Measurements from ENCODE around the gene MAPKAPK5. TPM values are rescaled to one million over a fixed set of nuclear protein-coding genes. Genes with fewer than 3 reads are reported as not detected.
"Not testable (repeated sequence)": the region's sequence is repeated elsewhere in the genome, so short reads cannot be mapped to it uniquely, and the experiment has no call there.

The MAPKAPK5 gene
- total and polyA plus RNA-seq, 2 experiments from 2014 or later = 41.5 to 77.0 TPM

DNA sequence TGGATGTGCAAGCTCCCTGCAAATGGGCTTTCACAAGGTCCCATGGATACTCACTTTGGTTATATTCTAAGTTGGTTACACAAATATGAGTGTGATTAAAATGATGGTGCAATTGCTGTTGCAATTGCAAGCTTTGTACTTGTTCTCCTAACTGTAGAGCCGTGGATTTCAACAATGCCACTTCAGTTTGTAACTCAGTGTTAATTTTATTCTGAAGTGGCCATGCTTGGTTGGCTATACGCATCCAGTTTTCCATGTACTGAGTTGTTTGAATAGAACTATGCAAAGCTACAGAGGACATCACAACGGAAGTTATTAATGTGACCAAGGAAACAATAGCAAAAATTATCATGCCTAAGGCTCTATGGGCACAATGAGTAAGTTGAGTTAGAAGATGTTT is 25.1 kb upstream of the MAPKAPK5 start:
- not testable (repeated sequence) for H3K9me2 ChIP-seq (ENCODE audit: insufficient read depth); DNase-seq (ENCODE audit: low spot score); H3F3A ChIP-seq (replicated peaks; ENCODE audit: low read depth); H3K4me3 ChIP-seq; H4K20me1 ChIP-seq (replicated peaks; ENCODE audit: insufficient read depth); H3K79me2 ChIP-seq (replicated peaks; ENCODE audit: insufficient read depth); H3K36me3 Mint-ChIP-seq (ENCODE audit: low read depth); H3K27me3 ChIP-seq (ENCODE audit: insufficient read depth); H3K4me1 ChIP-seq (ENCODE audit: insufficient read depth); H2AFZ ChIP-seq; H3K27ac ChIP-seq (ENCODE audit: low read depth); H3K27ac Mint-ChIP-seq; ATAC-seq; H3K27me3 Mint-ChIP-seq (ENCODE audit: insufficient read depth, low read depth, poor library complexity); H3K4me2 ChIP-seq; H3K4me3 Mint-ChIP-seq; H3K36me3 ChIP-seq (ENCODE audit: insufficient read depth)
- H3K9me3 Mint-ChIP-seq = peaks cover 12% of the 10 kb centered on the region; the same call in 2 of the 3 replicates
- peaks cover 25% of the 10 kb centered on the region for H3K4me1 Mint-ChIP-seq

DNA sequence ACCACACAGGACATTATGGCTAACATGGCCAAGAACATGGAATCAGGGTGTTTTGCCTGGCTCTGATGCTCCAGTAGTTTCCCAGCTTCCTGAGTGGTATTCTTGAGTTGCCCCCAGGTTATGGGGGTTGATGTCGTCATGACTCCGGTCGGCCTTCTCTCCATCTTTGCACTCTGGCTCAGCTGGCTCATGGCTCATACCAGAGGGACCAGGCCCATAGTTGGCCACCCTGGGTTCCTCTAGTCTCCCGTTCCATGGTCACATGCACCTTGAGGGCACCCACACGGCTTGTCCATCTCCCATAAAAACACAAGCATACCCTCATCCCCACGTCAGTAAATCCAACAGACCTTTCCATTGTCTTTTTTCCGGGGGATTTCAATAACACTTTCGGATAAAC is 23.7 kb upstream of the MAPKAPK5 start:
- Histone ChIP-seq H3K36me3 (ENCODE audit: insufficient read depth) (no peaks in the 10 kb centered on the region), H4K20me1 (replicated peaks; ENCODE audit: insufficient read depth) (no peaks in the 10 kb centered on the region), H2AFZ (no peak overlapping the region), H3K27ac (ENCODE audit: low read depth) (no peak overlapping the region), H3K79me2 (replicated peaks; ENCODE audit: insufficient read depth) (no peaks in the 10 kb centered on the region), H3K4me3 (no peak overlapping the region), H3F3A (replicated peaks; ENCODE audit: low read depth) (no peaks in the 10 kb centered on the region), H3K27me3 (ENCODE audit: insufficient read depth) (no peaks in the 10 kb centered on the region), H3K4me1 (ENCODE audit: insufficient read depth) (no peaks in the 10 kb centered on the region; the same call in 1 of the 2 replicates), H3K9me2 (ENCODE audit: insufficient read depth) (no peaks in the 10 kb centered on the region), H3K4me2 (no peak overlapping the region)
- H3K9me3 Mint-ChIP-seq = peaks cover 10% of the 10 kb centered on the region; the same call in 2 of the 3 replicates
- no peaks in the 10 kb centered on the region for H3K27me3 Mint-ChIP-seq (ENCODE audit: insufficient read depth, low read depth, poor library complexity)
- DNase-seq (ENCODE audit: low spot score) = no peak
- H3K4me1 Mint-ChIP-seq = peaks cover 39% of the 10 kb centered on the region
- no peak overlapping the region for H3K4me3 Mint-ChIP-seq
- no peak overlapping the region for H3K27ac Mint-ChIP-seq
- 0 out of 3 replicates have a peak, but pooled peaks cover 2% of the 10 kb centered on the region for H3K36me3 Mint-ChIP-seq (ENCODE audit: low read depth)
- ATAC-seq = no peak
- TF ChIP-seq STAT1 (IDR thresholded peaks at IDR 0.05; ENCODE audit: unreplicated experiment) = no peak
- TF ChIP-seq CREB1 (CRISPR knock-in tag; IDR thresholded peaks at IDR 0.05; ENCODE audit: low read depth) = no peak
- no peak for TF ChIP-seq JUNB (IDR thresholded peaks at IDR 0.05; ENCODE audit: unreplicated experiment)
- TF ChIP-seq ZNF331 (CRISPR knock-in tag; IDR thresholded peaks at IDR 0.05; ENCODE audit: low read depth) = no peak
- TF ChIP-seq, protein P1, sequence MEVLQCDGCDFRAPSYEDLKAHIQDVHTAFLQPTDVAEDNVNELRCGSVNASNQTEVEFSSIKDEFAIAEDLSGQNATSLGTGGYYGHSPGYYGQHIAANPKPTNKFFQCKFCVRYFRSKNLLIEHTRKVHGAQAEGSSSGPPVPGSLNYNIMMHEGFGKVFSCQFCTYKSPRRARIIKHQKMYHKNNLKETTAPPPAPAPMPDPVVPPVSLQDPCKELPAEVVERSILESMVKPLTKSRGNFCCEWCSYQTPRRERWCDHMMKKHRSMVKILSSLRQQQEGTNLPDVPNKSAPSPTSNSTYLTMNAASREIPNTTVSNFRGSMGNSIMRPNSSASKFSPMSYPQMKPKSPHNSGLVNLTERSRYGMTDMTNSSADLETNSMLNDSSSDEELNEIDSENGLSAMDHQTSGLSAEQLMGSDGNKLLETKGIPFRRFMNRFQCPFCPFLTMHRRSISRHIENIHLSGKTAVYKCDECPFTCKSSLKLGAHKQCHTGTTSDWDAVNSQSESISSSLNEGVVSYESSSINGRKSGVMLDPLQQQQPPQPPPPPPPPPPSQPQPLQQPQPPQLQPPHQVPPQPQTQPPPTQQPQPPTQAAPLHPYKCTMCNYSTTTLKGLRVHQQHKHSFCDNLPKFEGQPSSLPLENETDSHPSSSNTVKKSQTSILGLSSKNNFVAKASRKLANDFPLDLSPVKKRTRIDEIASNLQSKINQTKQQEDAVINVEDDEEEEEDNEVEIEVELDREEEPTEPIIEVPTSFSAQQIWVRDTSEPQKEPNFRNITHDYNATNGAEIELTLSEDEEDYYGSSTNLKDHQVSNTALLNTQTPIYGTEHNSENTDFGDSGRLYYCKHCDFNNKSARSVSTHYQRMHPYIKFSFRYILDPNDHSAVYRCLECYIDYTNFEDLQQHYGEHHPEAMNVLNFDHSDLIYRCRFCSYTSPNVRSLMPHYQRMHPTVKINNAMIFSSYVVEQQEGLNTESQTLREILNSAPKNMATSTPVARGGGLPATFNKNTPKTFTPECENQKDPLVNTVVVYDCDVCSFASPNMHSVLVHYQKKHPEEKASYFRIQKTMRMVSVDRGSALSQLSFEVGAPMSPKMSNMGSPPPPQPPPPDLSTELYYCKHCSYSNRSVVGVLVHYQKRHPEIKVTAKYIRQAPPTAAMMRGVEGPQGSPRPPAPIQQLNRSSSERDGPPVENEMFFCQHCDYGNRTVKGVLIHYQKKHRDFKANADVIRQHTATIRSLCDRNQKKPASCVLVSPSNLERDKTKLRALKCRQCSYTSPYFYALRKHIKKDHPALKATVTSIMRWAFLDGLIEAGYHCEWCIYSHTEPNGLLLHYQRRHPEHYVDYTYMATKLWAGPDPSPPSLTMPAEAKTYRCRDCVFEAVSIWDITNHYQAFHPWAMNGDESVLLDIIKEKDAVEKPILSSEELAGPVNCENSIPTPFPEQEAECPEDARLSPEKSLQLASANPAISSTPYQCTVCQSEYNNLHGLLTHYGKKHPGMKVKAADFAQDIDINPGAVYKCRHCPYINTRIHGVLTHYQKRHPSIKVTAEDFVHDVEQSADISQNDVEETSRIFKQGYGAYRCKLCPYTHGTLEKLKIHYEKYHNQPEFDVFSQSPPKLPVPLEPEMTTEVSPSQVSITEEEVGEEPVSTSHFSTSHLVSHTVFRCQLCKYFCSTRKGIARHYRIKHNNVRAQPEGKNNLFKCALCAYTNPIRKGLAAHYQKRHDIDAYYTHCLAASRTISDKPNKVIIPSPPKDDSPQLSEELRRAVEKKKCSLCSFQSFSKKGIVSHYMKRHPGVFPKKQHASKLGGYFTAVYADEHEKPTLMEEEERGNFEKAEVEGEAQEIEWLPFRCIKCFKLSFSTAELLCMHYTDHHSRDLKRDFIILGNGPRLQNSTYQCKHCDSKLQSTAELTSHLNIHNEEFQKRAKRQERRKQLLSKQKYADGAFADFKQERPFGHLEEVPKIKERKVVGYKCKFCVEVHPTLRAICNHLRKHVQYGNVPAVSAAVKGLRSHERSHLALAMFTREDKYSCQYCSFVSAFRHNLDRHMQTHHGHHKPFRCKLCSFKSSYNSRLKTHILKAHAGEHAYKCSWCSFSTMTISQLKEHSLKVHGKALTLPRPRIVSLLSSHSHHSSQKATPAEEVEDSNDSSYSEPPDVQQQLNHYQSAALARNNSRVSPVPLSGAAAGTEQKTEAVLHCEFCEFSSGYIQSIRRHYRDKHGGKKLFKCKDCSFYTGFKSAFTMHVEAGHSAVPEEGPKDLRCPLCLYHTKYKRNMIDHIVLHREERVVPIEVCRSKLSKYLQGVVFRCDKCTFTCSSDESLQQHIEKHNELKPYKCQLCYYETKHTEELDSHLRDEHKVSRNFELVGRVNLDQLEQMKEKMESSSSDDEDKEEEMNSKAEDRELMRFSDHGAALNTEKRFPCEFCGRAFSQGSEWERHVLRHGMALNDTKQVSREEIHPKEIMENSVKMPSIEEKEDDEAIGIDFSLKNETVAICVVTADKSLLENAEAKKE (CRISPR knock-in tag; IDR thresholded peaks at IDR 0.05) = no peak
- TF ChIP-seq, protein P2, sequence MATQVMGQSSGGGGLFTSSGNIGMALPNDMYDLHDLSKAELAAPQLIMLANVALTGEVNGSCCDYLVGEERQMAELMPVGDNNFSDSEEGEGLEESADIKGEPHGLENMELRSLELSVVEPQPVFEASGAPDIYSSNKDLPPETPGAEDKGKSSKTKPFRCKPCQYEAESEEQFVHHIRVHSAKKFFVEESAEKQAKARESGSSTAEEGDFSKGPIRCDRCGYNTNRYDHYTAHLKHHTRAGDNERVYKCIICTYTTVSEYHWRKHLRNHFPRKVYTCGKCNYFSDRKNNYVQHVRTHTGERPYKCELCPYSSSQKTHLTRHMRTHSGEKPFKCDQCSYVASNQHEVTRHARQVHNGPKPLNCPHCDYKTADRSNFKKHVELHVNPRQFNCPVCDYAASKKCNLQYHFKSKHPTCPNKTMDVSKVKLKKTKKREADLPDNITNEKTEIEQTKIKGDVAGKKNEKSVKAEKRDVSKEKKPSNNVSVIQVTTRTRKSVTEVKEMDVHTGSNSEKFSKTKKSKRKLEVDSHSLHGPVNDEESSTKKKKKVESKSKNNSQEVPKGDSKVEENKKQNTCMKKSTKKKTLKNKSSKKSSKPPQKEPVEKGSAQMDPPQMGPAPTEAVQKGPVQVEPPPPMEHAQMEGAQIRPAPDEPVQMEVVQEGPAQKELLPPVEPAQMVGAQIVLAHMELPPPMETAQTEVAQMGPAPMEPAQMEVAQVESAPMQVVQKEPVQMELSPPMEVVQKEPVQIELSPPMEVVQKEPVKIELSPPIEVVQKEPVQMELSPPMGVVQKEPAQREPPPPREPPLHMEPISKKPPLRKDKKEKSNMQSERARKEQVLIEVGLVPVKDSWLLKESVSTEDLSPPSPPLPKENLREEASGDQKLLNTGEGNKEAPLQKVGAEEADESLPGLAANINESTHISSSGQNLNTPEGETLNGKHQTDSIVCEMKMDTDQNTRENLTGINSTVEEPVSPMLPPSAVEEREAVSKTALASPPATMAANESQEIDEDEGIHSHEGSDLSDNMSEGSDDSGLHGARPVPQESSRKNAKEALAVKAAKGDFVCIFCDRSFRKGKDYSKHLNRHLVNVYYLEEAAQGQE (IDR thresholded peaks at IDR 0.05; ENCODE audit: unreplicated experiment) = no peak
- TF ChIP-seq, protein P3, sequence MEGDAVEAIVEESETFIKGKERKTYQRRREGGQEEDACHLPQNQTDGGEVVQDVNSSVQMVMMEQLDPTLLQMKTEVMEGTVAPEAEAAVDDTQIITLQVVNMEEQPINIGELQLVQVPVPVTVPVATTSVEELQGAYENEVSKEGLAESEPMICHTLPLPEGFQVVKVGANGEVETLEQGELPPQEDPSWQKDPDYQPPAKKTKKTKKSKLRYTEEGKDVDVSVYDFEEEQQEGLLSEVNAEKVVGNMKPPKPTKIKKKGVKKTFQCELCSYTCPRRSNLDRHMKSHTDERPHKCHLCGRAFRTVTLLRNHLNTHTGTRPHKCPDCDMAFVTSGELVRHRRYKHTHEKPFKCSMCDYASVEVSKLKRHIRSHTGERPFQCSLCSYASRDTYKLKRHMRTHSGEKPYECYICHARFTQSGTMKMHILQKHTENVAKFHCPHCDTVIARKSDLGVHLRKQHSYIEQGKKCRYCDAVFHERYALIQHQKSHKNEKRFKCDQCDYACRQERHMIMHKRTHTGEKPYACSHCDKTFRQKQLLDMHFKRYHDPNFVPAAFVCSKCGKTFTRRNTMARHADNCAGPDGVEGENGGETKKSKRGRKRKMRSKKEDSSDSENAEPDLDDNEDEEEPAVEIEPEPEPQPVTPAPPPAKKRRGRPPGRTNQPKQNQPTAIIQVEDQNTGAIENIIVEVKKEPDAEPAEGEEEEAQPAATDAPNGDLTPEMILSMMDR (conservative IDR thresholded peaks at IDR 0.05; ENCODE audit: low read depth in 2 of 2) = no peak
- TF ChIP-seq, protein P4, sequence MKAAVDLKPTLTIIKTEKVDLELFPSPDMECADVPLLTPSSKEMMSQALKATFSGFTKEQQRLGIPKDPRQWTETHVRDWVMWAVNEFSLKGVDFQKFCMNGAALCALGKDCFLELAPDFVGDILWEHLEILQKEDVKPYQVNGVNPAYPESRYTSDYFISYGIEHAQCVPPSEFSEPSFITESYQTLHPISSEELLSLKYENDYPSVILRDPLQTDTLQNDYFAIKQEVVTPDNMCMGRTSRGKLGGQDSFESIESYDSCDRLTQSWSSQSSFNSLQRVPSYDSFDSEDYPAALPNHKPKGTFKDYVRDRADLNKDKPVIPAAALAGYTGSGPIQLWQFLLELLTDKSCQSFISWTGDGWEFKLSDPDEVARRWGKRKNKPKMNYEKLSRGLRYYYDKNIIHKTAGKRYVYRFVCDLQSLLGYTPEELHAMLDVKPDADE (IDR thresholded peaks at IDR 0.05) = no peak
- no peak for TF ChIP-seq NANOG (IDR thresholded peaks at IDR 0.05; ENCODE audit: borderline replicate concordance)
- no peak for TF ChIP-seq EZH2phosphoT487 (IDR thresholded peaks at IDR 0.05; ENCODE audit: unreplicated experiment)
